Type B pancreatic cell (in vitro differentiated cells): ENCODE data around the gene TMEFF2. TPM values are rescaled to one million over a fixed set of nuclear protein-coding genes. Genes with fewer than 3 reads are reported as not detected.

Experiments used
- DNase-seq: peaks from one replicate; pipeline ENCODE4 v3.0.0; 2021; ENCODE audit warnings: mixed read lengths; ENCODE audit not compliant: unreplicated experiment; ENCODE audit errors: extremely low spot score
- H3K27ac Mint-ChIP-seq: 2 replicates; pipeline ENCODE4 v1.8.0; 2021; ENCODE audit warnings: mild to moderate bottlenecking, mixed read lengths
- H3K27me3 Mint-ChIP-seq: 2 replicates; pipeline ENCODE4 v1.8.0; 2021; ENCODE audit warnings: mixed read lengths
- H3K36me3 Mint-ChIP-seq: 2 replicates; pipeline ENCODE4 v1.8.0; 2021; ENCODE audit warnings: mixed read lengths
- H3K4me1 Mint-ChIP-seq: one replicate; pipeline ENCODE4 v1.8.0; 2021; ENCODE audit warnings: mixed read lengths; ENCODE audit not compliant: unreplicated experiment
- H3K4me3 Mint-ChIP-seq: 2 replicates; pipeline ENCODE4 v1.8.0; 2021; ENCODE audit warnings: mild to moderate bottlenecking, mixed read lengths
- H3K9me3 Mint-ChIP-seq: 2 replicates; pipeline ENCODE4 v1.8.0; 2021; ENCODE audit warnings: mixed read lengths
- CTCF ChIP-seq: fragments of 200-600 bp; sonication (generic); conservative IDR thresholded peaks from 2 replicates; pipeline ENCODE4 v1.5.0; 2021; ENCODE audit warnings: antibody characterized with exemption, mild to moderate bottlenecking
- total RNA-seq: library from RNA; stranded (reverse); gene quantifications from 2 replicates; pipeline ENCODE4 v1.2.1, GENCODE V29; 2021; ENCODE audit warnings: low replicate concordance

Gene TMEFF2
- total RNA-seq, 1 donor from 2014 or later: 10.7 TPM

DNA sequence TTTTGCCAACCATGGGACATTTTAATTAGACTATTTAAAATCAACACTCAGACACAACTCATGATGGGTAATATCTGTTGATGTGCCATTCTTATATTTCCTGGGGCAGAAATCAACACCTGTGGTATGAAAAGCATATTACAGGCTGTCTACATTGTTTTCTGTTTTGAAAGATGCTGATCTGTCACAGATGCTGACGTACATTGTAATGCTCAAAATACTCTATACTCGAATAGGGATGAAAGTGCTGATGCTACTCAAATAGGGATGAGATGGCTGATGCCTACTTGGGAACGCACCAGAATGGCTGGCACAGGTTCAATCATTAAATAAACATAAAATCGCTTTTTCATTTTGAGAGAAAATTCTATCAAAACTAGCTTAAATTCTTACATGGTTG, 41.2 kb downstream of the TMEFF2 start:
- Mint-ChIP-seq H3K4me1 (peaks cover 5% of the 10 kb centered on the region), H3K27me3 (no peaks in the 10 kb centered on the region), H3K36me3 (no peaks in the 10 kb centered on the region)

GRCh38 chr2:192151853-192152252, 42.9 kb downstream of the TMEFF2 start:
- H3K4me1 Mint-ChIP-seq: peaks cover 5% of the 10 kb centered on the region

More for the DNA sequence above, 41.2 kb downstream of the TMEFF2 start:
- H3K27ac Mint-ChIP-seq: no peak overlapping the region
- no peak for TF ChIP-seq CTCF
- no peak overlapping the region for H3K4me3 Mint-ChIP-seq
- DNase-seq: no peak
- peaks cover 9% of the 10 kb centered on the region for H3K9me3 Mint-ChIP-seq

DNA sequence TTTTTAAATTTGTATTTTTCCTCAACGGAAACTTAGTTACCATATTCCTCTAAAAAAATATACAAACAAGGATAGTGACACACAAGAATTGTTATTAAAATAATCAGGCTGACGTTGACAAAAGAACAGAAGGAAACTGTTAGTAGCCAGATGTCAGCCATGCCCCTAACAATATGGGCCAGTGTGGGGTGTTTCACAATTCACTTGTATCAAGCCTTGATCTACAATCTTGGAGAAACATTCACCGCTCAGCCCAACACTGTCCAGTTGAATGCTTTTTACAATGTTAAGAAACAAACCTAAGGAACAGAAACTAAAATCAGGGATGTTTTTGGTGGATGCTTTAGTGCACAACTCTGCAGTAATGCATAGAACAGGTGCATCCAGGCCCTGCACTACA, 44.6 kb downstream of the TMEFF2 start:
- no peak for DNase-seq
- H3K36me3 Mint-ChIP-seq: no peaks in the 10 kb centered on the region
- no peak overlapping the region for H3K27ac Mint-ChIP-seq
- H3K27me3 Mint-ChIP-seq: no peaks in the 10 kb centered on the region
- peaks cover 12% of the 10 kb centered on the region for H3K4me1 Mint-ChIP-seq
- TF ChIP-seq CTCF: no peak
- H3K9me3 Mint-ChIP-seq: peaks cover 9% of the 10 kb centered on the region
- H3K4me3 Mint-ChIP-seq: no peak overlapping the region

More at GRCh38 chr2:192151853-192152252, 42.9 kb downstream of the TMEFF2 start:
- Mint-ChIP-seq H3K27ac (no peak overlapping the region), H3K36me3 (no peaks in the 10 kb centered on the region), H3K4me3 (no peak overlapping the region), H3K27me3 (no peaks in the 10 kb centered on the region), H3K9me3 (peaks cover 9% of the 10 kb centered on the region)
- no peak for DNase-seq
- no peak for TF ChIP-seq CTCF

GRCh38 chr2:192148620-192149321, 46.0 kb downstream of the TMEFF2 start:
- no peaks in the 10 kb centered on the region for H3K27me3 Mint-ChIP-seq
- no peaks in the 10 kb centered on the region for H3K36me3 Mint-ChIP-seq
- no peak for DNase-seq
- H3K4me3 Mint-ChIP-seq: no peak overlapping the region
- H3K27ac Mint-ChIP-seq: no peak overlapping the region
- H3K9me3 Mint-ChIP-seq: peaks cover 9% of the 10 kb centered on the region
- H3K4me1 Mint-ChIP-seq: peaks cover 12% of the 10 kb centered on the region
- no peak for TF ChIP-seq CTCF

DNA sequence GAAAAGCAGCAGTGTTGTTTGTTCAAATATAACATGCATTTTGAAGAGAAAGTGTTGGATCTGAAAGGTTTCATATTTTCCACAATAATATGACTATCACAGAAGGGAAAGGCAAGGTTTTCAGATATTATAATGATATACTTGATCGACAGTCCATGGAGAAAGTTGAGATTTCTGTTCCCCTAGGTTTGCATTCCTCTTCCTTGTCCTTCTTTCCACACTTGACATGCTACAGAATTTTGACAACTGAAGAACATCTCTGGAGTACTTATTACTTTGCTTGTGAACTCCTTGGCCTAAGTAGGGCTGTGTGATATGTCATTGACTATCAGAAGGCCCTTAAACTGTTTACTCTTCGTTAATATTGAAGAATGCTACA, 46.5 kb downstream of the TMEFF2 start:
- H3K36me3 Mint-ChIP-seq: no peaks in the 10 kb centered on the region
- no peaks in the 10 kb centered on the region for H3K27me3 Mint-ChIP-seq
- peaks cover 9% of the 10 kb centered on the region for H3K9me3 Mint-ChIP-seq
- no peak overlapping the region for H3K27ac Mint-ChIP-seq
- DNase-seq: no peak
- H3K4me3 Mint-ChIP-seq: no peak overlapping the region
- TF ChIP-seq CTCF: no peak
- H3K4me1 Mint-ChIP-seq: peaks cover 12% of the 10 kb centered on the region
